COLO668 (cell line): ENCODE measurements around the gene HECTD4.
A peak's percentile ranks its signal among the peaks of the same experiment; 100 is the strongest.
"Not testable (repeated sequence)": the region's sequence is repeated elsewhere in the genome, so short reads cannot be mapped to it uniquely, and the experiment has no call there.

Source experiments
- DNase-seq: peaks from one replicate; lab custom pipeline; 2025; ENCODE audit not compliant: unreplicated experiment; lab: John Stamatoyannopoulos, UW

HECTD4 gene

GRCh38 chr12:112275836-112276235 lies 106.4 kb downstream of the HECTD4 start:
- DNase-seq: no peak

DNA sequence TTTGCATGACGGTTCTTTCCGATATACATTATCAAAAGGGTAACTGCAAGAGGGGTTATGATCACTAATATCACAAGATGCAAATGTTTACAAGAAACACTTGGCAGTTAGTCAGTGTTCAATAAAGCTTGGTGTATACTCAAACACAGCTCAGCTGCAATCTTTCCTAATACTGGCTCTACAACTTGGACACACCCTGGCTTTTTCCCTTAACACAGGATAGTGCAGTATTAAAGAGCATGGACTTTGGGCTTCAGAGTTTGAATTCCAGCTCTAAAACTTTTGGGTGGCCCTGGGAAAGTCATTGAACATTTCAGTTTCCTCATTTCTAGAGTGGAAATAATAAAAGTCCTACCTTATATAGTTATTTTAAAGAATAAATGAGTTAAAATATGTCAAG lies 107.0 kb downstream of the HECTD4 start:
- DNase-seq: no peak

- DNase-seq: no peak
These were observed 111.6 kb downstream of the HECTD4 start for GRCh38 chr12:112270673-112271072.

DNA sequence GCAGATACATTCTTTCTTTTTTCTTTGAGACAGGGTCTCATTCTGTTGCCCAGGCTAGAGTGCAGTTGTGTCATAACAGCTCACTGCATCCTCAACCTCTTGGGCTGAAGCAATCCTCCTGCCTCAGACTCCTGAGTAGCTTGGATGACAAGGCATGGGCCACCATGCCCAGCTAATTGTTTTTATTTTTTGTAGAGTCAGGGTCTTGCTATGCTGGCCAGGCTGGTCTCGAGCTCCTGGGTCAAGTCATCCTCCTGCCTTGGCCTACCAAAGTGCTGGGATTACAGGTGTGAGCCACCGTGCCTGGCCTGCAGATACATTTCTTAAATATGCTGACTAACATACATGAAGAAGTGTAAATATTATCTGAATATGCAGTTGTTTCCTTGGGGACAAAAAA lies 115.8 kb downstream of the HECTD4 start:
- DNase-seq: no peak

DNA sequence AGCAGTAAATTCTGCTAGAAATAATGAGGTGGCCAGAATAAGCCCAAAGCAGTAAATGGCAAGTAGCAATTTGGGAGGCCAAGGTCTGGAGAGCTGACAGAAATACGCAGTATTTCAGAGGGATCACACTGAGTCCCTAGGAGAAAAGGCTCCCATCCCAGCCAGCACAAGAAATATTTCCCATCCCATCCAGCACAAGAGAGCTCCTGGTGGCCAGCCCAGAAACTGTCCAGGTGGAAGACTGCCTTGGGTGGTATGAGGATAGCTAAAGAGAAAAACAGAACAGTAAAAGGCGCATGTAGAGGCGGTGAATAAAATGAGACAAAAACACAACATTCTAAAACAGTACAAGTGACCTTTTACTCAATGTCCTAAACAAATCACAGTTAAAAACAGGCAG lies 120.7 kb downstream of the HECTD4 start:
- DNase-seq: peak; percentile 18

DNA sequence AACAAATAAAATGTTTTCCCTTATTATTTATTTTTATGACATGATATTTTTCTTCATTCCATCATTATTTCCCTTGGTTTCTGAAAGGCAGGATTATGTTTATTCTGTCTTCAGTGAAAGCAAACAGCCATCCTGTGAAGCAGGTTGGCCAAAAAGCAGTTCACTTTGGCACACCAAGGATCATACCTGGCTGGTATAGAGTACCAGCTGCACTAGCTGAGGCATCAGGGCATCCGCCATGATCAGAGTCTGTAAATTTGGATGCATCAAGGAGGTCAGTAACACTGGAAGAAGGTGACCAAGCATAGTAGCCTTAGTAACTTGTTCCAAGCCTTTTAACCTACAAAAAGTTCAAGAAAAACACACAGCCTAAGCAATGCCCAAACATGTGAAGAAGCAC lies 123.3 kb downstream of the HECTD4 start:
- DNase-seq: no peak

- DNase-seq: no peak
These were observed 125.5 kb downstream of the HECTD4 start for GRCh38 chr12:112256780-112257179.

DNA sequence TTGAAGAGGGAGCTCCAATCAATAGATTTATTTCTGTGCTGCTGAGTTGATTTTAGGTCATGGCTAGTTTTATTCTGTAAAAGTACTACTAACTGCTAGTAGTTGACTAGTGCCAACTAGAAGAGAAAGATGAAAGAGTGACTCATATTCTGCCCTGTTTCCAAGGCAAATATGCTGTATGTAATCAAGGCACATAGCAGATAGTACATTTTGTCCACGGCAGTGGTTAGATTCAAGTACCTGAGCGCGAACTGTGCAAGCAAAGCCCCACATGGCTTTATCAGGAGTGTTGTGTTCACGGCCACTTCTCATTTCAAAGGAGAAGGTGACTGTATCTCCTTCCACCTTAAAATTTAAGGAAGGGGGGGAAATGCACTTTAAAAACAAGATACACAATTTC lies 130.0 kb downstream of the HECTD4 start:
- no peak for DNase-seq

DNA sequence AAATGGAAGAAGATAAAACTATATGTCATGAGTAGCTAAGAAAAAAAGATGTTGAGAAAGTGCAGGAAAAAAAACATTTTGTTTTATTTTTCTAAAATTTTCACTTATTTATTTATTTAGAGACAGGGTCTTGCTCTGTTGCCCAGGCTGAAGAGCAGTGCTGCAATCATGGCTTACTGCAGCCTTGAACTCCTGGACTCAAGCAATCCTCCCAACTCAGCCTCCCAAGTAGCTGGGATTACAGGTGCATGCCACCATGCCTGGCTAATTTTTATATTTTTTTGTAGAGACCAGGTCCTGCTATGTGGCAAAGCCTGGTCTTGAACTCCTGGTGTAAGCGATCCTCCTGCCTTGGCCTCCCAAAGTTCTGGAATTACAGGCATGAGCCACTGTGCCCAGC lies 137.3 kb downstream of the HECTD4 start:
- DNase-seq: not testable (repeated sequence)

DNA sequence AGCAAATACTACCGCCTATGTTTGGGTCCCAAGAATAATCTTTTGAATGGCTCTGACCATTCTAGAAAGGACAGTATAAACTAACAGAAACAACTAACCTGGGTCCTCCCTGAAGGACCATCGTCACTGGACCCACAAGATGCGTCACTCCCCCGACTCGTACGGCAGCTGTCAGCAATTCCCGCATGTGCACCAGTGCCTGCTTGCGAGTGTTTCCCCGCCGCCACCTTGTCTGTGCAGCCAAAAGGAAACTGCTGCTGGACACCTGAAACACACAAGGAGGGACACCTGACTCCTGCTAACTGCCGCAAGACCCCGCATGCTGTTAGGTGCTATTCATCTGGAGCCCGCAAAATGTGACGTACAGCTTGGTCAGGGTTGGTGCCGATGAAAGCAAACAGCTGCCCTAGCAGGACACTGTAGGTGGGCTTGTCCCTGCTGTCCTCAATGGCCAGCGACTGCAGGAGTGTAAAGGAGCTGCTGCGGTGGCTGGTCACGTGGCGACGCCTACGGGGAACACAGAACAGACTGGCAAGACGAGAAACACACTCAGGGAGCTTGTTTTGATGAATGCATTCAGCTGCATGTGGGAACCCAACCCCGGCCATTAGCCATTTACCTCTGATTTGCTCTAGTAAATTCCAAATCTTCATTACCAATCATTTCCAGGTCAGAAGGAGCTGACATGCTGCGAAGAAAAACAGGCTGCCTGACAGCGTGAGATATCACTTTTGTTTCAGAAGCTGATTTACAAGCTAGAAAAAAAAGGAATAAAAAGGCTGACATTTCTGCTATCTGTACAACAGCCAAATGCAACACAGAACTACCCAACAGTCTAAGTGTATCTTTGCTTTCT lies 138.7 kb downstream of the HECTD4 start:
- DNase-seq: no peak

DNA sequence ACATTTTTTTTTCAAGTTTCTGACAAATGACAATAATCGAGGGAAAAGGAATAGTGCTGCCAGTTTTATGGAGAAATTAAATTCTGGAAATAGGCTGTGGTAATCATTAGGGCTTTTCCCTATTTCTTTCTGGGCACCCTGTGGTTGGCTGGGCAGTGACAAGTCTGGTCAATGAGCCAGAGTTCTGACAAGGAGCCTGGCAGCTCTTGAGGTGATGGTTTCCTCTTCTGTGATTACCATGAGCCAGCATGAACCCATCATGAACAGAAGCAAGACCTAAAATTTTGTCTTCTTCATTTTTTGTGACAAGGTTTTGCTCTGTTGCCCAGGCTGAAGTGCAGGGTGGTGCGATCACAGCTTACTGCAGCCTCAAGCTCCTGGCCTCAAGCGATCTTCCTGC lies 141.1 kb downstream of the HECTD4 start:
- DNase-seq: no peak

GRCh38 chr12:112239881-112240280 lies 142.3 kb downstream of the HECTD4 start:
- DNase-seq: no peak

GRCh38 chr12:112239020-112239419 lies 143.2 kb downstream of the HECTD4 start:
- no peak for DNase-seq

DNA sequence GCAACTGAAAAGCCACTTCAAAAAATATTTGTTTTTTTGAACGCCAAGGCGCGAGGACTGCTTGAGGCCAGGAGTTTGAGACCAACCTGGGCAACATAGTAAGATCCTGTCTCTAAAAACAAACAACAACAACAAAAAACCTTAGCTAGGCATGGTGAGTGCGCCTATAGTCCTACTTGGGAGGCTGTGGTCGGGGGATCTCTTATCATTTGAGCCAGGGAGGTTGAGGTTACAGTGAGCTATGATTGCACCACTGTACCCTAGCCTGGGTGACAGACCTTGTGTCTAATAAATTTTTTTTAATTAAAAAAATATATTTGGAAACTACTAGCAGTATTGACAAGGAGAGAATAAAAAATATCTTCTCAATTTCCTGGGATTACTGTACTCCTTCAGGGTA lies 143.8 kb downstream of the HECTD4 start:
- DNase-seq: no peak

- DNase-seq: no peak
These were observed 145.4 kb downstream of the HECTD4 start for GRCh38 chr12:112236786-112237185.

DNA sequence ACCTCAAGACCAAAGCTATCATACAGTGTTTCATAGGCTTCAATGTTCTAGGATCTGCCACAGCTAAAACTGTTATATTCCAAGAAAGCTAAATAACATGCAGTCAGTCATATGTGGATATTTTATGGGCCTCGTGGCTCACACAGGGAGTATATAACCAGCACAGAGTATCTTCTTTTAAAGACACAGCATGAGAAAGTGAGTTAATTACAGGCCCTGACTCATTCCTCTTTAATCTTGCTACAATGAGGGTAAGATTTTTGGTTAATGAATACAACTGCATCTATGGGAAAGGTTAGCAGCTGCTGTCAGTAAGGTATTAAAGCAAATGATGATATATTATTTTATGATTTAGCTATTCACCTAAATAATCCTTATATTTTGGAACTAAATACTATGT lies 145.8 kb downstream of the HECTD4 start:
- DNase-seq: no peak

DNA sequence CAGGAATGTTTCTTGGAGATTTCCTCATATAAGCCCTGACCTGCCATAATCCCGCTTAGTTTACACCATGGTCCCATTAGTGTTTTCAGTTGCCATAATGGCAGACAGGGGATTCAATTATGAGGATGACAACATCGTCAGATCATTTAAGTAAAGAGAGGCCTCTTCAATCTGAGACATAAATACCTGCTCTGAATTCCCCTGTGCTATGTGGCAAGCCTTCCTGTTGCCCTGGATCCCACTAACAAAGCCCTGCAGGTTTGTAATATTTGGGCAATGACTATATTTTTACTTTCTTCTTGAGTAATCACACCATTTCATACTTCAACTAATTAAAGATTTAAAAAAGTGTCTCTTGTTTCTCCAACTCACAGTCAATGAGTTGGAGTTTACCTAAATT lies 147.9 kb downstream of the HECTD4 start:
- no peak for DNase-seq

DNA sequence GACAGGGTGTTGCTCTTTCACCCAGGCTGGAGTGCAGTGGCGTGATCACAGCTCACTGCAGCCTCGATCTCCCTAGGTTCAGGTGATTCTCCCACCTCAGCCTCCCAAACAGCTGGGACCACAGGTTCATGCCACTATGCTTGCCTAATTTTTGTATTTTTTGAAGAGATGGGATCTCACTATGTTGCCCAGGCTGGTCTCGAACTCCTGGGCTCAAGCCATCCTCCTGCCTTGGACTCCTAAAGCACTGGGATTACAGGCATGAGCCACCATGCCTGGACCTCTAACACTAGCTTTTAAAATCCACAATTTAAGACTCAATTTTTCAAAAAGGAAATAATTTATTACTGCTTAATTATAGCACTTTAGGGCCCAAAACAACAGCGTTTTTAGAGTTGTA lies 149.0 kb downstream of the HECTD4 start:
- DNase-seq: no peak

DNA sequence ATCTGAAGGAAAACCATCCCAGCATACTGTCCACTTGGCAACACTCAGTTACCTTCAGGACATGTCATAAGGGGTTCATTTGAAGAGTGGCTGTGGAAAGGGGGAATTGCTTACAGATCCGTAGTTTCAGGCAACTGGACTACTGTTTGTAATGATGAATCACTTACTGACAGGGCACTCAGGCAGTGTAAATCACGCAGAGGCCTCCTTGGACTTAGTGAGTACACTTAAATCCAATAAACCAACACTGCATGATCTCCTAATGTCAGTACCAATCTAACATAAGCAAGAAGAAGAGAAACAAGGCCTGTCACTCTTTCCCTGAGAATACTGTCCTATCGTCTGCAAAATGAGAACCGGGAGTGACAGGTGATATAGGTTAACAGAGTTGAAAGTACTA lies 152.1 kb downstream of the HECTD4 start:
- no peak for DNase-seq

DNA sequence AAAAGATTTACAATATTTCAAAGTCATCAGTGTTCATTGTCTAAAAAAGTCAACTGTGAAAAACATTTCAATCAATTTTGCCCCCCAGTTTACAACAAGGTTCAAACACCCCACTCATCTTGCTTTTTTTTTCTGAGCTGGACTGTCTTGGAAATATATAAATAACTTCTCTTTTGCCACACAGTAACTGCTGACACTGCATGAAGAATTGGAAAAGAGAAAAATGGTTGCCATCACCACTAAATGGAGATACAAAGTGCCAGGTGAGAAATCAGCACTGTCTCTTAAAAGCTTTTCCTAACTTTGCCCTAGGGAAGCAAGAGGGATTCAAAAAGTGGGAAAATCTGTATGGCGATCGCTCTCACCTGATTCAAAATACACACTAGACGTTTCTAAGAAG lies 155.5 kb downstream of the HECTD4 start:
- no peak for DNase-seq

GRCh38 chr12:112220628-112221027 lies 161.6 kb downstream of the HECTD4 start:
- not testable (repeated sequence) for DNase-seq

DNA sequence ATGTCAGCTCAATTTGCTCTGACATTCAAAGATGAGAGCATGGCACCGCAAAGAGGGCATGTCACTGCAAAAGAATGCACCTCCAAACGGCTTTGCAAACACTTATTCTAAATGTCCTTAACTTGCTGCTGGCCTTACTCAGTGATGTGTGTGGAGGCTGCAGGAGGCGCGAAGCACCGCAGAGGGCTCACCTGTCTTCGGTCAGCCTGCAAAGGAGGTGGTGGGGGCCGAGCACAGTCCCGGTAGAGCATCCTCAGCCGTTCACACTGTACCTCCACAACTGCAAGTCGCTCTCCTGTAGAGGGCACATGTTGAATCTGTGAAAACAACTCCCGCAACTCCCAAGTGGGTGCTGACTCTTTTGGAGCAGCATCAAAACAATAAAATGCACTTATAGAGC lies 163.0 kb downstream of the HECTD4 start:
- DNase-seq: no peak

DNA sequence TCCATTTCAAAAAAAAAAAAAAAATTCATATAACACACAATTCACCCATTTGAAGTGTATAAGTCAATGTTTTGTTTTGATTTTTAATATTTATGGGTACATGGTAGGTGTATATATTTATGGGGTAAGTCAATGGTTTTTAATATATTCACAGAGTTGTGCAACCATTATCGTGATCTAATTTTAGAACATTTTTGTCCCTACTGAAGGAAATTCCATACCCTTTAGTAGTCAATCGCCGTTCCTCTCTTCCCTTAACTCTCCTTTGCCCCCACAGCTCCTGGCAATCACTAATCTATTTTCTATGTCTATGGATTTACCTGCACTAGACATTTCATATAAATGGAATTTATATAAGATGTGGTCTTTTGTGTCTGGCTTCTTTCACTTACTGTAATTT lies 164.1 kb downstream of the HECTD4 start:
- DNase-seq: no peak
